Mesenchymal stem cell (in vitro differentiated cells and primary cell): ENCODE measurements around the gene LFNG.

Experiments
- DNase-seq: peaks from one replicate; pipeline ENCODE4 v3.0.0-alpha.2; 2013
- H2AFZ ChIP-seq: one replicate; pipeline ENCODE4 v1.6.1; 2013; ENCODE audit warnings: low read depth, mild to moderate bottlenecking, control low read depth, inconsistent platforms, low read length, moderate library complexity
- H2AK5ac ChIP-seq: 2 replicates; pipeline ENCODE4 v1.6.1; 2013; ENCODE audit warnings: low read length, moderate library complexity, mild to moderate bottlenecking, inconsistent platforms; ENCODE audit not compliant: severe bottlenecking
- H2BK120ac ChIP-seq: one replicate; pipeline ENCODE4 v1.6.1; 2013; ENCODE audit warnings: low read depth, mild to moderate bottlenecking, inconsistent platforms, low read length, moderate library complexity
- H2BK12ac ChIP-seq, 2 experiments: one replicate each; pipeline ENCODE4 v1.6.1; 2013; ENCODE audit warnings: inconsistent platforms in 2 of 2, low read length in 2 of 2, mild to moderate bottlenecking in 2 of 2, moderate library complexity in 2 of 2, control low read depth in 1 of 2
- H2BK15ac ChIP-seq: one replicate; pipeline ENCODE4 v1.6.1; 2013; ENCODE audit warnings: mild to moderate bottlenecking, low read depth, inconsistent platforms; ENCODE audit not compliant: poor library complexity, severe bottlenecking
- H2BK5ac ChIP-seq: 2 replicates; pipeline ENCODE4 v1.6.1; 2013; ENCODE audit warnings: low read depth, mild to moderate bottlenecking, low read length, control low read depth, inconsistent platforms; ENCODE audit not compliant: poor library complexity, severe bottlenecking
- H3K14ac ChIP-seq, 2 experiments: one replicate each; pipeline ENCODE4 v1.6.1; 2013; ENCODE audit warnings: inconsistent platforms in 2 of 2, low read length in 2 of 2, control low read depth in 1 of 2, mild to moderate bottlenecking in 1 of 2, moderate library complexity in 1 of 2
- H3K18ac ChIP-seq, 2 experiments: one replicate each; pipeline ENCODE4 v1.6.1; 2013; ENCODE audit warnings: inconsistent platforms in 2 of 2, low read length in 2 of 2, control low read depth in 1 of 2, low read depth in 1 of 2, mild to moderate bottlenecking in 1 of 2
- H3K23ac ChIP-seq, 2 experiments: one replicate each; pipeline ENCODE4 v1.6.1; 2013; ENCODE audit warnings: inconsistent platforms in 2 of 2, low read length in 2 of 2, mild to moderate bottlenecking in 2 of 2, moderate library complexity in 2 of 2, control low read depth in 1 of 2
- H3K27ac ChIP-seq: 2 replicates; pipeline ENCODE4 v1.5.1; 2013; ENCODE audit warnings: mild to moderate bottlenecking, moderate library complexity, low read length, control low read depth, inconsistent platforms; ENCODE audit not compliant: poor library complexity, severe bottlenecking
- H3K27me3 ChIP-seq, 2 experiments: 2 replicates each; pipeline versions ENCODE4 v1.6.1 to v1.7.0; 2013; ENCODE audit warnings: low read length in 2 of 2, mild to moderate bottlenecking in 2 of 2, moderate library complexity in 2 of 2, control low read depth in 1 of 2, inconsistent platforms in 1 of 2; ENCODE audit not compliant: control insufficient read depth in 1 of 2, insufficient read depth in 1 of 2
- H3K36me3 ChIP-seq, 2 experiments: 2 replicates each; pipeline versions ENCODE4 v1.6.1 to v1.7.0; 2013; ENCODE audit warnings: low read length in 2 of 2, control low read depth in 1 of 2, inconsistent platforms in 1 of 2, low read depth in 1 of 2, mild to moderate bottlenecking in 1 of 2; ENCODE audit not compliant: insufficient read depth in 2 of 2, control insufficient read depth in 1 of 2
- H3K4ac ChIP-seq, 2 experiments: one replicate each; pipeline ENCODE4 v1.6.1; 2013; ENCODE audit warnings: inconsistent platforms in 2 of 2, low read length in 2 of 2, mild to moderate bottlenecking in 2 of 2, moderate library complexity in 2 of 2, control low read depth in 1 of 2, low read depth in 1 of 2
- H3K4me1 ChIP-seq: 2 replicates; pipeline ENCODE4 v1.6.1; 2013; ENCODE audit warnings: low read depth, low read length, control low read depth; ENCODE audit not compliant: control insufficient read depth, insufficient read depth
- H3K4me2 ChIP-seq: 2 replicates; pipeline ENCODE4 v1.6.1; 2013; ENCODE audit warnings: low read length, mild to moderate bottlenecking, inconsistent platforms; ENCODE audit not compliant: poor library complexity, severe bottlenecking
- H3K4me3 ChIP-seq, 2 experiments: 2 replicates each; pipeline versions ENCODE4 v1.5.1 to v1.7.0; 2013; ENCODE audit warnings: low read length in 2 of 2, mild to moderate bottlenecking in 2 of 2, control low read depth in 1 of 2, low read depth in 1 of 2; ENCODE audit not compliant: insufficient read depth in 1 of 2
- H3K79me1 ChIP-seq: replicated peaks from 2 replicates; pipeline ENCODE4 v1.6.1; 2013; ENCODE audit warnings: mild to moderate bottlenecking, control low read depth, low read length, inconsistent platforms; ENCODE audit not compliant: poor library complexity, severe bottlenecking
- H3K9ac ChIP-seq: 2 replicates; pipeline ENCODE4 v1.7.0; 2013; ENCODE audit warnings: mild to moderate bottlenecking, low read length, moderate library complexity
- H3K9me3 ChIP-seq: 2 replicates; pipeline ENCODE4 v1.7.0; 2013; ENCODE audit warnings: mild to moderate bottlenecking, low read length; ENCODE audit not compliant: control insufficient read depth
- H4K8ac ChIP-seq: one replicate; pipeline ENCODE4 v1.6.1; 2013; ENCODE audit warnings: inconsistent platforms, mild to moderate bottlenecking, low read length, moderate library complexity
- H4K91ac ChIP-seq: one replicate; pipeline ENCODE4 v1.6.1; 2013; ENCODE audit warnings: mild to moderate bottlenecking, low read length, inconsistent platforms
- WGBS: methylation state at CpG from one replicate; pipeline ENCODE4 v1.1.7; 2013; ENCODE audit warnings: mixed read lengths; 5-methylcytosine and 5-hydroxymethylcytosine counted together

Gene LFNG

GRCh38 chr7:2495418-2496299 lies 23.9 kb upstream of the LFNG start:
- Histone ChIP-seq H3K23ac (no peak overlapping the region), H3K9ac (no peak overlapping the region), H2AK5ac (no peak overlapping the region), H3K4ac (no peak overlapping the region), H2BK120ac (no peak overlapping the region), H2BK15ac (no peak overlapping the region), H3K4me2 (no peak overlapping the region), H3K36me3 (no peaks in the 10 kb centered on the region), H2BK12ac (no peak overlapping the region), H3K4me3 (no peak overlapping the region), H3K27me3 (peaks cover 0 to 38% of the 10 kb centered on the region in 2 experiments), H3K4me1 (peaks cover 19% of the 10 kb centered on the region), H3K9me3 (no peaks in the 10 kb centered on the region), H3K14ac (no peak overlapping the region), H3K27ac (no peak overlapping the region), H3K18ac (no peak overlapping the region), H3K79me1 (no peaks in the 10 kb centered on the region), H4K91ac (no peak overlapping the region), H2BK5ac (no peak overlapping the region), H2AFZ (no peak overlapping the region), H4K8ac (no peak overlapping the region)
- 65% methylated on average over 17 of the region's 25 CpGs for WGBS
- DNase-seq, result no peak

- WGBS, result 87% methylated on average over 9 of the region's 9 CpGs
- no peak overlapping the region for H2BK5ac ChIP-seq
- no peak overlapping the region for H3K9ac ChIP-seq
- H2BK15ac ChIP-seq, result no peak overlapping the region
- H2BK12ac ChIP-seq, result no peak overlapping the region
- no peak overlapping the region for H3K4me3 ChIP-seq
- no peak overlapping the region for H2BK120ac ChIP-seq
- H4K91ac ChIP-seq, result no peak overlapping the region
- H3K4ac ChIP-seq, result no peak overlapping the region
- H3K4me1 ChIP-seq, result peaks cover 19% of the 10 kb centered on the region
- no peaks in the 10 kb centered on the region for H3K36me3 ChIP-seq
- H3K79me1 ChIP-seq, result no peaks in the 10 kb centered on the region
- no peaks in the 10 kb centered on the region for H3K9me3 ChIP-seq
- no peak overlapping the region for H3K23ac ChIP-seq
- H3K4me2 ChIP-seq, result no peak overlapping the region
- no peak for DNase-seq
- peaks cover 0 to 38% of the 10 kb centered on the region in 2 experiments for H3K27me3 ChIP-seq
- H3K14ac ChIP-seq, result no peak overlapping the region
- H3K27ac ChIP-seq, result no peak overlapping the region
- no peak overlapping the region for H3K18ac ChIP-seq
- no peak overlapping the region for H2AK5ac ChIP-seq
- no peak overlapping the region for H4K8ac ChIP-seq
- no peak overlapping the region for H2AFZ ChIP-seq
Measured at GRCh38 chr7:2496375-2496774, 23.2 kb upstream of the LFNG start.

GRCh38 chr7:2497065-2497464 lies 22.5 kb upstream of the LFNG start:
- WGBS, result 96% methylated on average over 3 of the region's 3 CpGs
- Histone ChIP-seq H2AK5ac (no peak overlapping the region), H2BK5ac (no peak overlapping the region), H3K23ac (no peak overlapping the region), H2BK120ac (no peak overlapping the region), H3K4ac (no peak overlapping the region), H3K9ac (no peak overlapping the region), H3K14ac (no peak overlapping the region), H3K36me3 (no peaks in the 10 kb centered on the region), H3K18ac (no peak overlapping the region), H3K79me1 (no peaks in the 10 kb centered on the region), H3K4me3 (no peak overlapping the region), H2BK12ac (no peak overlapping the region), H3K4me1 (peaks cover 19% of the 10 kb centered on the region), H2AFZ (no peak overlapping the region), H3K9me3 (no peaks in the 10 kb centered on the region), H4K8ac (no peak overlapping the region), H3K27ac (no peak overlapping the region), H3K4me2 (no peak overlapping the region), H2BK15ac (no peak overlapping the region), H4K91ac (no peak overlapping the region), H3K27me3 (peaks cover 0 to 43% of the 10 kb centered on the region in 2 experiments)
- no peak for DNase-seq

GRCh38 chr7:2497500-2498336 lies 21.9 kb upstream of the LFNG start:
- Histone ChIP-seq H3K23ac (no peak overlapping the region), H2BK12ac (no peak overlapping the region), H3K4me2 (no peak overlapping the region), H3K27ac (no peak overlapping the region), H3K14ac (no peak overlapping the region), H2BK15ac (no peak overlapping the region), H4K8ac (no peak overlapping the region), H4K91ac (no peak overlapping the region), H3K79me1 (no peaks in the 10 kb centered on the region), H3K4ac (no peak overlapping the region), H3K4me3 (no peak overlapping the region), H3K36me3 (no peaks in the 10 kb centered on the region), H2AFZ (no peak overlapping the region), H3K18ac (no peak overlapping the region), H2BK120ac (no peak overlapping the region), H3K9ac (no peak overlapping the region), H2AK5ac (no peak overlapping the region), H3K9me3 (no peaks in the 10 kb centered on the region), H3K27me3 (peaks cover 0 to 47% of the 10 kb centered on the region in 2 experiments), H3K4me1 (peaks cover 22% of the 10 kb centered on the region), H2BK5ac (no peak overlapping the region)
- DNase-seq, result no peak
- 65% methylated on average over 25 of the region's 25 CpGs for WGBS
